Heart left ventricle (tissue), 13 donors: ENCODE results near the gene SBDS.

Source experiments
- CTCF ChIP-seq, 12 donors: fragments of 200-600 bp; sonication (generic) in 4 of 12; IDR thresholded peaks; one replicate each; pipeline versions ENCODE4 v1.5.0 to v1.8.0; 2018 to 2022; ENCODE audit warnings: antibody characterized with exemption in 12 of 12, mild to moderate bottlenecking in 5 of 12
- POLR2A ChIP-seq, 2 donors: fragments of 450-650 bp; IDR thresholded peaks; one replicate each; pipeline ENCODE4 v1.6.1; 2017; ENCODE audit warnings: antibody characterized with exemption in 2 of 2, mild to moderate bottlenecking in 2 of 2, moderate library complexity in 2 of 2
- donor health status: ischemic (EF 13 %, LVEDD 7.1; RV severe dilation, severe dysfunction).
- donor health status: DM: no; HTN: yes; CAD: no.
- donor health status: DM: no; HTN: no; CAD: no.
- donor health status: ischemic (EF 25% LVEDD 6.9; RV normal size, moderate dysfunction).
- donor health status: ischemic (EF 25% LVEDD 5.7; RV mildly dilated, moderate dysfunction).
- donor health status: ischemic (EF 35%, LVEDD 5.7; RV mildly dilated, moderate dysfunction).
- donor health status: nonischemic (EF 11% LVEDD 7.7; RV severe dilation, severe dysfunction).
- donor health status: DM: yes; HTN: yes; CAD: no.
- donor health status: PGD.
- donor health status: ischemic (EF 29% LVEDD 5.4; RV normal size, mild dysfunction).
- donor health status: nonischemic (EF 23%, LVEDD 6.1; RV moderate dilation, normal function).

GRCh38 chr7:66953044-66953427, 42.4 kb downstream of the SBDS start:
- TF ChIP-seq CTCF (IDR thresholded peaks at IDR 0.05) (no peak), POLR2A (IDR thresholded peaks at IDR 0.05) (no peak)
